ENCODE data around the gene MAGT1.
A peak's percentile ranks its signal among the peaks of the same experiment; 100 is the strongest.
"Not testable (repeated sequence)": the region's sequence is repeated elsewhere in the genome, so short reads cannot be mapped to it uniquely, and the experiment has no call there.

Gene MAGT1

GRCh38 chrX:77821989-77822388 lies 73.2 kb downstream of the MAGT1 start:
- not testable (repeated sequence) for DNase-seq

- no peak for DNase-seq
Measured at GRCh38 chrX:77820091-77820727, 75.0 kb downstream of the MAGT1 start.

- DNase-seq = no peak
Measured at GRCh38 chrX:77814210-77814609, 81.0 kb downstream of the MAGT1 start.

GRCh38 chrX:77802201-77802600 lies 93.0 kb downstream of the MAGT1 start:
- DNase-seq = no peak

GRCh38 chrX:77795124-77795523 lies 100.1 kb downstream of the MAGT1 start:
- no peak for DNase-seq

- no peak for DNase-seq
Measured at GRCh38 chrX:77793946-77794345, 101.3 kb downstream of the MAGT1 start.

GRCh38 chrX:77788050-77788449 lies 107.2 kb downstream of the MAGT1 start:
- no peak for DNase-seq

- DNase-seq = no peak
Measured at GRCh38 chrX:77786365-77786680, 108.9 kb downstream of the MAGT1 start.

GRCh38 chrX:77785486-77786364 lies 109.5 kb downstream of the MAGT1 start, which contains the start of gene ATRX:
Gene ATRX, minus strand, starts transcription at chrX:77786216. Its CDS starts 215 bp downstream, at chrX:77786001.
- peak; percentile 77 for DNase-seq

GRCh38 chrX:77779695-77780094 lies 115.5 kb downstream of the MAGT1 start:
- no peak for DNase-seq

- no peak for DNase-seq
Measured at GRCh38 chrX:77776659-77777058, 118.6 kb downstream of the MAGT1 start.
